Measurements from ENCODE around the gene NRXN3. TPM values are rescaled to one million over a fixed set of nuclear protein-coding genes. Genes with fewer than 3 reads are reported as not detected.

Gene NRXN3
- total RNA-seq, 5 donors from 2014 or later (not counting 1 experiment from before 2014, with no cell fraction given) = not detected

DNA sequence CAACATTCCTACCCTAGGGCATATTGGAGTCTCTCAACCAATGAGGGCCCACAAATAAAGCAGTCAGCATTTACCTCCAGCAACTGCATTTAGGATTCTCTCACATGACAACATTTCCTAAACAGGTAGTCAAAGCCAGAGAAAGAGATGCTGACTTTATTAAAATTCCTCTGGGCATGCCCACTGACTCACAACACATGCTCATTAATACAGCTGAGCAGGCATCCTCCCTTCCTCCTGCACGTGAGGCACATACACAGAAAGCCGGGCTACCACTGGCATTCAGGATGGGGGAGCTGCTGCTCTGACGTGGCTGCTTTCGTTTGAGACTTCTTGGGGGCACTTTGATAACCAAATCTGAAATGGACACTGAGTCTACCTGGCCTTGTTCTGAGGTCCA is 174.1 kb downstream of the NRXN3 start:
- Histone ChIP-seq H3K4me1 (ENCODE audit: control insufficient read depth in 1 of 2, extremely low read depth in 1 of 2, insufficient read depth in 2 of 2, low read length in 2 of 2) (no peaks in the 10 kb centered on the region), H3K36me3 (ENCODE audit: control insufficient read depth in 2 of 2, extremely low read depth in 1 of 2, insufficient read depth in 1 of 2, low read length in 1 of 2) (no peaks in the 10 kb centered on the region), H3K9me3 (no peaks in the 10 kb centered on the region), H3K4me3 (ENCODE audit: control insufficient read depth in 1 of 2, extremely low read depth in 1 of 2, low read length in 1 of 2) (no peak overlapping the region), H3K27ac (ENCODE audit: low read length) (no peak overlapping the region), H3K27me3 (replicated peaks in 1 of 2; ENCODE audit: control insufficient read depth in 2 of 2, extremely low read depth in 1 of 2, insufficient read depth in 2 of 2, low read length in 1 of 2) (no peaks in the 10 kb centered on the region)
- Mint-ChIP-seq H3K36me3 (no peaks in the 10 kb centered on the region), H3K27me3 (no peaks in the 10 kb centered on the region), H3K4me3 (no peak overlapping the region), H3K27ac (no peak overlapping the region), H3K9me3 (no peaks in the 10 kb centered on the region), H3K4me1 (no peaks in the 10 kb centered on the region)
- ATAC-seq (replicated peaks in 1 of 4) = no peak
- CTCF ChIA-PET = no interaction called here
- DNase-seq = no peak
- POLR2A ChIA-PET = no interaction called here
- WGBS (ENCODE audit: insufficient coverage) = 54% methylated on average over 4 of the region's 4 CpGs

DNA sequence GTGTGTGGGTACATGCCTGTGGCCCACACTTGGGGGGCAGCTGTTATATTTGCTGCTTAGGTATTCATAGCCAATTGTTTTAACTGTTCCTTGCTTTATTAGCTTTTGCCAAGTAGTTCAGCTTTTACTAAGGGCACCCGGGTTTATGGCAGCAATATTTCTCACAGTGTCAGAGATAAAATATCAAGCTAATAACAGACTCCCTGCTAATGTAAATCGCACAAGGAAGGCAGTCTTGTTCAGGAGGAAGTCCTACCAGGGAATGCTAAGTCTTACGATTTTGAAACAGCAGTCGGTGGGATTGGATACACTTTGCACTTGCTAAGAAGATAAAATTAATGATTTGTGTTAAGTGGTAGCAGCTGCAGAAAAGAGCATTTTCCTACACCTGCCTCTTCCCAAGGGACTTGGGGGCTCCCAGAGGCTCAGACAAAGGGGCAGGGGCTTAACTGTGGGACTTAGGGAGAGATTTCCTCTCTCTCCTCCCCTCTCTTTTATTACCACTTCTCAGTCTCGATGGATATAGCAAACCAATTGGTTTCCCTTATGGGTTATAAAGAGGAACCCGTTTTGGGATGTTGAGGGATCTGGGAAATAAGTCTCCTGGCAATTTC is 175.1 kb downstream of the NRXN3 start:
- Mint-ChIP-seq H3K27ac (no peak overlapping the region), H3K4me3 (no peak overlapping the region), H3K27me3 (no peaks in the 10 kb centered on the region), H3K4me1 (no peaks in the 10 kb centered on the region), H3K9me3 (no peaks in the 10 kb centered on the region), H3K36me3 (no peaks in the 10 kb centered on the region)
- DNase-seq = no peak
- Histone ChIP-seq H3K4me3 (ENCODE audit: control insufficient read depth in 1 of 2, extremely low read depth in 1 of 2, low read length in 1 of 2) (no peak overlapping the region), H3K36me3 (ENCODE audit: control insufficient read depth in 2 of 2, extremely low read depth in 1 of 2, insufficient read depth in 1 of 2, low read length in 1 of 2) (no peaks in the 10 kb centered on the region), H3K9me3 (no peaks in the 10 kb centered on the region), H3K27ac (ENCODE audit: low read length) (no peak overlapping the region), H3K27me3 (replicated peaks in 1 of 2; ENCODE audit: control insufficient read depth in 2 of 2, extremely low read depth in 1 of 2, insufficient read depth in 2 of 2, low read length in 1 of 2) (no peaks in the 10 kb centered on the region), H3K4me1 (ENCODE audit: control insufficient read depth in 1 of 2, extremely low read depth in 1 of 2, insufficient read depth in 2 of 2, low read length in 2 of 2) (no peaks in the 10 kb centered on the region)
- ChIA-PET CTCF (no interaction called here), POLR2A (no interaction called here)
- ATAC-seq (replicated peaks in 1 of 4) = no peak
- WGBS (ENCODE audit: insufficient coverage) = 100% methylated on average over 1 of the region's 6 CpGs

DNA sequence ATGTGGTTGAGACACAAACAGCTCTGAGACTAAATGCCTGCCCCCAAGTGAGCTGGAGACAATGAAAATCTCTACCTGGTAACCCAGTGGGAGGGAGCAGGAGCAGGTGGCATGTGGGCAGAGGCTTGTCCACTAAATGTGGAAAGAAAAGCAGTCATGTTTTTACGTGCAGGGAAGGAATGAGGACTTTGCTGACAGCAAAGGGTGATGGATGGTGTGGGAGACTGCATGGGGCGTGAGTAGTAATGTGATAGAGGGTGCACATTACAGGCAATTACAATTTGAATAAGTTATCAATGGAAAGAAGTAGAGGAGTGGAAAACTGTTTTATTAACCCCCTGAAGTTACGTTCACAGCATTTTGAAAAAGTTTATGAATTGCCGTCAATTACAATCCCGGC is 176.6 kb downstream of the NRXN3 start:
- Histone ChIP-seq H3K4me3 (ENCODE audit: control insufficient read depth in 1 of 2, extremely low read depth in 1 of 2, low read length in 1 of 2) (no peak overlapping the region), H3K9me3 (no peaks in the 10 kb centered on the region), H3K36me3 (ENCODE audit: control insufficient read depth in 2 of 2, extremely low read depth in 1 of 2, insufficient read depth in 1 of 2, low read length in 1 of 2) (no peaks in the 10 kb centered on the region), H3K4me1 (ENCODE audit: control insufficient read depth in 1 of 2, extremely low read depth in 1 of 2, insufficient read depth in 2 of 2, low read length in 2 of 2) (no peaks in the 10 kb centered on the region), H3K27ac (ENCODE audit: low read length) (no peak overlapping the region), H3K27me3 (replicated peaks in 1 of 2; ENCODE audit: control insufficient read depth in 2 of 2, extremely low read depth in 1 of 2, insufficient read depth in 2 of 2, low read length in 1 of 2) (no peaks in the 10 kb centered on the region)
- 81% methylated on average over 4 of the region's 5 CpGs for WGBS (ENCODE audit: insufficient coverage)
- Mint-ChIP-seq H3K27me3 (no peaks in the 10 kb centered on the region), H3K4me1 (no peaks in the 10 kb centered on the region), H3K9me3 (no peaks in the 10 kb centered on the region), H3K27ac (no peak overlapping the region), H3K36me3 (no peaks in the 10 kb centered on the region), H3K4me3 (no peak overlapping the region)
- ATAC-seq (replicated peaks in 1 of 4) (no peak), DNase-seq (no peak)
- ChIA-PET POLR2A (no interaction called here), CTCF (no interaction called here)

DNA sequence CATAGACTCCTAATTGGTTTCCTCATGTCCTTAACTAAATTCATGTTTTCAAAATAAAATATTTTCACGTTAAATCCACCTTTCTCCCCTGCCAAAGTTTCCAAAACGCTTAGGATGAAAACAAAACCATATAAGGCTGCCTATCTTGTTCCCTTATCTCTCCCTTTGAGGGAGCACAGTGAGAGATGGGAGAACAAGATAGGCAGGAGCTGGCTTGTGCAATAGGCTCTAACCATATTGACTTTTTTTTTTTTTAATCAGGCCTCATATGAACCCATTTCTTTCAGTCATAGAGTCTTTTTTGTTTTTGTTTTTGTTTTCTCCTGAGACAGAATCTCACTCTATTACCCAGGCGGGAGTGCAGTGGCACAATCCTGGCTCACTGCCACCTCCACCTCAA is 184.9 kb downstream of the NRXN3 start:
- Mint-ChIP-seq H3K27ac (no peak overlapping the region), H3K9me3 (peaks cover 0 to 10% (median 0%) of the 10 kb centered on the region in 3 donors), H3K36me3 (no peaks in the 10 kb centered on the region), H3K4me3 (no peak overlapping the region), H3K4me1 (no peaks in the 10 kb centered on the region), H3K27me3 (peaks cover 0 to 7% of the 10 kb centered on the region in 2 donors)
- Histone ChIP-seq H3K4me3 (ENCODE audit: control insufficient read depth in 1 of 2, extremely low read depth in 1 of 2, low read length in 1 of 2) (no peak overlapping the region), H3K27ac (ENCODE audit: low read length) (no peak overlapping the region), H3K9me3 (no peaks in the 10 kb centered on the region), H3K36me3 (ENCODE audit: control insufficient read depth in 2 of 2, extremely low read depth in 1 of 2, insufficient read depth in 1 of 2, low read length in 1 of 2) (no peaks in the 10 kb centered on the region), H3K27me3 (replicated peaks in 1 of 2; ENCODE audit: control insufficient read depth in 2 of 2, extremely low read depth in 1 of 2, insufficient read depth in 2 of 2, low read length in 1 of 2) (peaks cover 0 to 2% of the 10 kb centered on the region in 2 experiments), H3K4me1 (ENCODE audit: control insufficient read depth in 1 of 2, extremely low read depth in 1 of 2, insufficient read depth in 2 of 2, low read length in 2 of 2) (no peaks in the 10 kb centered on the region)
- WGBS (ENCODE audit: insufficient coverage) = no CpG with 5 or more reads among the region's 3 CpGs
- ChIA-PET CTCF (no interaction called here), POLR2A (no interaction called here)
- DNase-seq (no peak), ATAC-seq (replicated peaks in 1 of 4) (no peak)

DNA sequence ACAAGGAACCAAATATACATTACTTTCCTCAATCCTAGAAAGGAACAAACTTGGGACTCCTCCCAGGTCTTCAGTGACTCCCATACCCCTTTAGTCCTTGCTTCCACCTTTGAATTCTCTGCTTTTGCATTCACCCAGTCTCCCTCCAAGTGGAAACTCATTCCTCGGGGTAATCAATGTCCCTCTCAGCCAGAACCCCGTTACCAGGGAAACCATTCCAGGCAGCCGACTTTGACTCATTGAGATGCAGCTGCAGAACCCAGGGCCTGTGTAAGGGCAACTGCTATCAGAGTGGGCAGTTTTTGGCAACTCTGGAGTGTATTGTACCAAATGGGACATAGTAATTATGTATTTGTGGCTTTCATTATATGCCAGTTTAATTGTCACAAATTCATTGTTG is 186.2 kb downstream of the NRXN3 start:
- no peak overlapping the region for H3K4me3 Mint-ChIP-seq
- Histone ChIP-seq H3K4me1 (ENCODE audit: control insufficient read depth in 1 of 2, extremely low read depth in 1 of 2, insufficient read depth in 2 of 2, low read length in 2 of 2) (no peaks in the 10 kb centered on the region), H3K27ac (ENCODE audit: low read length) (no peak overlapping the region), H3K27me3 (replicated peaks in 1 of 2; ENCODE audit: control insufficient read depth in 2 of 2, extremely low read depth in 1 of 2, insufficient read depth in 2 of 2, low read length in 1 of 2) (peaks cover 0 to 2% of the 10 kb centered on the region in 2 experiments), H3K36me3 (ENCODE audit: control insufficient read depth in 2 of 2, extremely low read depth in 1 of 2, insufficient read depth in 1 of 2, low read length in 1 of 2) (no peaks in the 10 kb centered on the region), H3K4me3 (ENCODE audit: control insufficient read depth in 1 of 2, extremely low read depth in 1 of 2, low read length in 1 of 2) (no peak overlapping the region), H3K9me3 (no peaks in the 10 kb centered on the region)
- ChIA-PET CTCF (no interaction called here), POLR2A (no interaction called here)
- H3K27me3 Mint-ChIP-seq = peaks cover 0 to 7% of the 10 kb centered on the region in 2 donors
- H3K9me3 Mint-ChIP-seq = peaks cover 0 to 10% (median 0%) of the 10 kb centered on the region in 3 donors
- DNase-seq (no peak), ATAC-seq (replicated peaks in 1 of 4) (no peak)
- no peaks in the 10 kb centered on the region for H3K36me3 Mint-ChIP-seq
- no peaks in the 10 kb centered on the region for H3K4me1 Mint-ChIP-seq
- no peak overlapping the region for H3K27ac Mint-ChIP-seq
- 66% methylated on average over 3 of the region's 3 CpGs for WGBS (ENCODE audit: insufficient coverage)

DNA sequence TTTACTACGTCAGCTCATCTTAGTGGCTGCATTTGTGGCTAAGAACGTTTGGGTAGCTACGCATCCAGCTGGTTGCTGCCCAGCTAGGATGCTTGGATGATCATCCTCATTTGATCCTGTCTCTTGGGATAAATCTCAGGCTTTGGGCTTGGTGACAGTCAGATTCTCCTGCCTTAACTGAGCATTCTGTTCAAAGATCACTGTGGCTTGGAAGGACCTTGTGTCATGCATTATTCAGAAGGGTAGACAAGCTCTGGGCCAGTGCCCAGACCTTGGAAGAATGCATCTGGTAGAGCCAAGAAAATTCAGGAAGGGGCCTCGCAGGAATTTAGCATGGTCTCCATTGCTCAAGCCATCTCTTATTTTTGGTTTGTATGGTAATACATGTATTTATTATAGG is 188.4 kb downstream of the NRXN3 start:
- POLR2A ChIA-PET = no interaction called here
- H3K4me3 Mint-ChIP-seq = no peak overlapping the region
- H3K27me3 Mint-ChIP-seq = peaks cover 0 to 10% of the 10 kb centered on the region in 2 donors
- H3K36me3 Mint-ChIP-seq = no peaks in the 10 kb centered on the region
- Histone ChIP-seq H3K4me1 (ENCODE audit: control insufficient read depth in 1 of 2, extremely low read depth in 1 of 2, insufficient read depth in 2 of 2, low read length in 2 of 2) (no peaks in the 10 kb centered on the region), H3K27me3 (replicated peaks in 1 of 2; ENCODE audit: control insufficient read depth in 2 of 2, extremely low read depth in 1 of 2, insufficient read depth in 2 of 2, low read length in 1 of 2) (peaks cover 0 to 2% of the 10 kb centered on the region in 2 experiments), H3K9me3 (no peaks in the 10 kb centered on the region), H3K27ac (ENCODE audit: low read length) (no peak overlapping the region), H3K4me3 (ENCODE audit: control insufficient read depth in 1 of 2, extremely low read depth in 1 of 2, low read length in 1 of 2) (no peak overlapping the region), H3K36me3 (ENCODE audit: control insufficient read depth in 2 of 2, extremely low read depth in 1 of 2, insufficient read depth in 1 of 2, low read length in 1 of 2) (no peaks in the 10 kb centered on the region)
- 72% methylated on average over 3 of the region's 4 CpGs for WGBS (ENCODE audit: insufficient coverage)
- CTCF ChIA-PET = no interaction called here
- H3K9me3 Mint-ChIP-seq = peaks cover 0 to 4% (median 0%) of the 10 kb centered on the region in 3 donors
- H3K27ac Mint-ChIP-seq = no peak overlapping the region
- no peaks in the 10 kb centered on the region for H3K4me1 Mint-ChIP-seq
- DNase-seq (no peak), ATAC-seq (replicated peaks in 1 of 4) (no peak)

DNA sequence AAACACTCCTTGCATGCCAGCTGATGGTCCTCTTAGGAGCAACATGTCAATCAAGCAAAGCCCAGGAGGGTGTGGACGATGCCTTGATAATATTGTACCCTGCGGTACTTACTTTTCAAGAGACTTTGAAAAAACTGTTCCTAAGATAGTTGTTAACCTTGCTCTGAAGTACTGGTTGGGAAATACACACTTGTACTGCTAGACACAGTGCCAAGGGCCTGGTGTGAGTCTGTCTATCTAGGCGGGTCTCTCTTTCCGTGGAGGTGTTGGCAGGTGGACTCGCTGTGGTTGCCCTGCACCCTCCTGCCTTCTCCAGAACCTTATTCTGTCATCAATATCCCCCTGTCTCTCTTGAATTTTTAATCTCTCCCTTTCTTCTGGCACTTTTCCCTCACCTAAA is 189.4 kb downstream of the NRXN3 start:
- CTCF ChIA-PET = no interaction called here
- WGBS (ENCODE audit: insufficient coverage) = 73% methylated on average over 2 of the region's 5 CpGs
- no peak for ATAC-seq (replicated peaks in 1 of 4)
- POLR2A ChIA-PET = no interaction called here
- Histone ChIP-seq H3K27me3 (replicated peaks in 1 of 2; ENCODE audit: control insufficient read depth in 2 of 2, extremely low read depth in 1 of 2, insufficient read depth in 2 of 2, low read length in 1 of 2) (peaks cover 0 to 2% of the 10 kb centered on the region in 2 experiments), H3K4me1 (ENCODE audit: control insufficient read depth in 1 of 2, extremely low read depth in 1 of 2, insufficient read depth in 2 of 2, low read length in 2 of 2) (no peaks in the 10 kb centered on the region), H3K27ac (ENCODE audit: low read length) (no peak overlapping the region), H3K9me3 (no peaks in the 10 kb centered on the region), H3K36me3 (ENCODE audit: control insufficient read depth in 2 of 2, extremely low read depth in 1 of 2, insufficient read depth in 1 of 2, low read length in 1 of 2) (no peaks in the 10 kb centered on the region), H3K4me3 (ENCODE audit: control insufficient read depth in 1 of 2, extremely low read depth in 1 of 2, low read length in 1 of 2) (no peak overlapping the region)
- Mint-ChIP-seq H3K27ac (no peak overlapping the region), H3K36me3 (no peaks in the 10 kb centered on the region), H3K27me3 (peaks cover 0 to 10% of the 10 kb centered on the region in 2 donors), H3K4me1 (no peaks in the 10 kb centered on the region), H3K9me3 (peaks cover 0 to 4% (median 0%) of the 10 kb centered on the region in 3 donors), H3K4me3 (no peak overlapping the region)
- no peak for DNase-seq
